A673 (cell line): ENCODE data around the gene ENTPD6.

Source experiments
- CTCF ChIP-seq: fragments of 300-800, 200-600 bp; sonication (generic); conservative IDR thresholded peaks from 2 replicates; pipeline ENCODE4 v1.5.1; 2017; ENCODE audit warnings: low read depth, mild to moderate bottlenecking, antibody characterized with exemption, low read length, moderate library complexity, mixed read lengths
- EZH2 ChIP-seq: fragments of 200-600 bp; sonication (generic); IDR thresholded peaks from 2 replicates; pipeline ENCODE4 v1.6.1; 2017; ENCODE audit warnings: borderline replicate concordance, low read depth, mild to moderate bottlenecking, mixed read lengths, antibody characterized with exemption, low read length; ENCODE audit not compliant: poor library complexity, severe bottlenecking

GRCh38 chr20:25275813-25276532 lies 80.5 kb downstream of the ENTPD6 start:
- TF ChIP-seq CTCF (no peak), EZH2 (no peak)
